Occipital lobe (tissue), 2 donors: ENCODE data around the gene MARK1. TPM values are rescaled to one million over a fixed set of nuclear protein-coding genes. Genes with fewer than 3 reads are reported as not detected.
"Not testable (repeated sequence)": the region's sequence is repeated elsewhere in the genome, so short reads cannot be mapped to it uniquely, and the experiment has no call there.

Experiments used
- DNase-seq: peaks from one replicate; lab custom pipeline; 2025; lab: John Stamatoyannopoulos, UW
- total RNA-seq: library from RNA; depleted of rRNA; stranded (reverse); fragments of >200 nt; gene quantifications from one replicate; pipeline ENCODE4 v1.2.3, GENCODE V29; 2014

The MARK1 gene
- total RNA-seq, 1 donor from 2014 or later: 77.7 TPM

GRCh38 chr1:220605651-220606050, 77.7 kb downstream of the MARK1 start:
- not testable (repeated sequence) for DNase-seq

DNA sequence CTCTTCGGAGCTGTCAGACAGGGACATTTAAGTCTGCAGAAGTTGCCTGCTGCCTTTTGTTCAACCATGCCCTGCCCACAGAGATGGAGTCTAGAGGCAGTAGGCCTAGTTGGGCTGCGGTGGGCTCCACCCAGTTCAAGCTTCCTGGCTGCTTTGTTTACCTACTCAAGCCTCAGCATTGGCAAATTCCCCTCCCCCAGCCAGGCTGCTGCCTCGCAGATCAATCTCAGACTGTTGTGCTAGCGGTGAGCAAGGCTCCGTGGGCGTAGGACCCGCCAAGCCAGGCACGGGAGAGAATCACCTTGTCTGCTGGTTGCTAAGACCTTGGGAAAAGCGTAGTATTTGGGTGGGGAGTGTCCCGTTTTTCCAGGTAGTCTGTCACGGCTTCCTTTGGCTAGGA, 83.2 kb downstream of the MARK1 start:
- not testable (repeated sequence) for DNase-seq

DNA sequence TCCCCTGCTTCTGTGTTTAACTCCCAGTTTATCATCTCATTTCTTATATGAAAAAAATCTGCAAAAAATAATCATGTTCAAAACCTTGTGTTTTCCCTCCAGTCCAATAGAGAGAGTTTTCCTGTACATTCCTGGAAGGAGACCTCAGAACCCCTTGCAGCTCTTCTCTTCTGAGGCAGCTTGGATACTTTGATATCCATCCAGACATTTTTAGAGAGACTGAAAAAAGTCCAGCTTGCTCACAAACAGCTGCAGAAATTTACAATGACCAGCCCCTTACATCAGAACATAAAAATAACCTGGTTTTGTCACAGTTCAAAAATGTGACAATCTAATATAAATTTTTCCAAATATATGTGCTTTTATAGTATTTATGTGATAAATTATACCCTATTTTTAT, 88.9 kb downstream of the MARK1 start:
- no peak for DNase-seq

- DNase-seq: no peak
These were observed 100.5 kb downstream of the MARK1 start for GRCh38 chr1:220628431-220628830.

DNA sequence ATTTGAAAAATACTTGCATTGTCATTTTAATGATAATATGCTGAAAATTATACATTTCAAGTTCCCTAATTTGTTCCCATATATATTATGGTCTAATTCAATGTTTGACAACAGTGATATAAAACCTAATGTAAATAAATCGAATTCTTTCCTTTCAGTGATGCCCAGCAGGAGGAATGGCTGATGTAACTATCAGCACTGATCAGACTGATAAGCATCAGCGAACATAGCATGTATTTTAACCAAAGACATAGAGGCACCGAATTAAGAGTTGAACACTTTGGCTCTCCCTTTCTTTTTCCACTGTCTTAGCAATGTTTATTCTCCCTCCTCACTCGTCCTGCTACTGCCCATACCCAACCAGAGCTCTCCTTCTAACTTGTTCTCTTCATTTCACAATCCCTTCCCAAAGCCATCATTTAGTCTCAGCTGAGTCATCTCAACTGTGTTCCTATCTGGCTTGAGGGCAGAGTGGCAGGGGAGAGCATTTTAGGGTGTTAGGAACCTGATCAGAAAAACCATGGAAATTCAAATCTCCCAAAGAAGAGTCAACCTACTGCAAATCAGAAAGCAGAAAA, 103.4 kb downstream of the MARK1 start:
- DNase-seq: no peak

DNA sequence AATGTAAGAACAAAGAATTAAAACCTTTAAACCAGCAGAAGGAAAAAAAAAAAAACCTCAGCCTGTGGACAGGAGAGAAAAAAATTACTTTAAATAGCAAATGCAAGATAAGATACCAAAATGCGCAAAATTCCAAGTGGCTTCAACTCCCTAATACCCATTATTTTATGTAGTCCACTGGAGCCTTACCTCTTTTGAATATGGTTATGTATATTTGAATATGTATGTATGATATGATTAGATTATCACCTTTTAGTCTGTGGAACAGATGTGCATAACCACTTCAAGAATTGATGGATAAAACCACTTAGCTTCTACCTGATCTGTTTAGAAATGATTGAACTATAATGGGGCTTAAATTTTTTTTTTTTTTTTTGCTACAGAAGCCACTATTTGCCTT, 109.8 kb downstream of the MARK1 start:
- no peak for DNase-seq

GRCh38 chr1:220642285-220642684, 114.3 kb downstream of the MARK1 start:
- DNase-seq: no peak

DNA sequence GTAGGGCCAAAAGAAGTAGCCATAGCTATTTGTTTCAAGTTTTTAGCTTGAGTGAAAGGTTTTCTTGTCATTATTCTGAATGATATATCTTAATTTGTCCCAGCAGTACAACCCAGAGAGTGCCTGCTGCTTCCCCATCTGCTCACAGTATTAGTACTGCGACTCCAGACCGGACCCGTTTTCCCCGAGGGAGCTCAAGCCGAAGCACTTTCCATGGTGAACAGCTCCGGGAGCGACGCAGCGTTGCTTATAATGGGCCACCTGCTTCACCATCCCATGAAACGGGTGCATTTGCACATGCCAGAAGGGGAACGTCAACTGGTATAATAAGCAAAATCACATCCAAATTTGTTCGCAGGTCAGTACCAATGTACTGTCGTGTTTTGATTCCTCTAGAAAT, 125.1 kb downstream of the MARK1 start:
- no peak for DNase-seq

DNA sequence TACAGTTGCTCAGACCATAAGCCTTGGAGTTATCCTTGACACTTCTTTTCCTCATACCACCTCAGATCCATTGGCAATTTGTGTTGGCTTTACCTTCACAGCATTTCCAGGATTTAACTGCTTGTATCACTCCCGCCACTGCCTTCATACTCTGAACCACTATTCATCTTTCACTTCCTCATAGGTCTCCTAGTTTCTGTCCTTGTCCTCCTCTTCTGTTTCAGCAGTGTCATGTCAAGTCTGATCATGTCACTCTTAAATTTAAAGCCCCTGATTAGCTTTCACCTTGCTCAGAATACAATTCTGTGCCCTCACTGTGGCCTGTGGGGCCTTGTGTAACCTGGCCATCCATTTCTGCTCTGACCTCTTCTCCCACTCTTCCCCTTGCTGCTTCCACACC, 127.6 kb downstream of the MARK1 start:
- DNase-seq: no peak

- no peak for DNase-seq
These were observed 128.2 kb downstream of the MARK1 start for GRCh38 chr1:220655961-220656740.

- DNase-seq: no peak
These were observed 138.4 kb downstream of the MARK1 start for GRCh38 chr1:220666349-220666748.

GRCh38 chr1:220669005-220669404, 141.1 kb downstream of the MARK1 start:
- DNase-seq: no peak

DNA sequence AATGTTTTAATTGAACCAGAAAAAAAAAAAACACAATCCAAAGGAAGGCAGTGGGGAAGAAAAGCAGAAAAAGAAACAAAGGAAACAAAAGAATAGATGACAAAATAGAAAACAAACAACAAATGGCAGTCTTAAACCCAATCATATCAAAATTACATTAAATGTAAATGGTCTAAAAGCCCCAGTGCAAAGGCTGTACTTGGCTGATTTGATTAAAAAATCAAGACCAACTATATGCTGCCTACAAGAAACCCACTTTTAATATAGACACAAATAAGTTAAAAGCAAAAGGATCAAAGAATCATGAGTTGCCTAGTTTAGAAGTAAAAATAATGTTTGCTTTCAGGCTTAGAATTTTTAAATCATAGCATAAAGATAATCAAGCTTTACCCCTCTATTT, 142.4 kb downstream of the MARK1 start:
- DNase-seq: no peak

- DNase-seq: no peak
These were observed 146.0 kb downstream of the MARK1 start for GRCh38 chr1:220673921-220674320.

DNA sequence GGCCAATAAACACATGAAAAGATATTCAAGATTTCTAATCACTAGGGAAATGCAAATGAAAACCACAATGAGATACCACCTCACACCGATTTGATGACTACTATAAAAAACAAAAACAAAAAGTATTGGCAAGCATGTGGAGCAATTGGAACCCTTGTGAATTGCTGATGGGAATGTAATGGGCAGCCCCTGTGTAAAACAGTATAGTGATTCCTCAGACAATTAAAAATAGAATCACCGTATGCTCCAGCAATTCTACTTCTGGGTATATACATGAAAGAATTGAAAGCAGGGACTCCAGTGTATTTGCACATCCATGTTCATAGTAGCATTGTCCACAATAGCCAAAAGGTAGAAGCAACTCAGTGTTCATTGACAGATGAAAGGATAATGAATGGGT, 149.3 kb downstream of the MARK1 start:
- DNase-seq: no peak

DNA sequence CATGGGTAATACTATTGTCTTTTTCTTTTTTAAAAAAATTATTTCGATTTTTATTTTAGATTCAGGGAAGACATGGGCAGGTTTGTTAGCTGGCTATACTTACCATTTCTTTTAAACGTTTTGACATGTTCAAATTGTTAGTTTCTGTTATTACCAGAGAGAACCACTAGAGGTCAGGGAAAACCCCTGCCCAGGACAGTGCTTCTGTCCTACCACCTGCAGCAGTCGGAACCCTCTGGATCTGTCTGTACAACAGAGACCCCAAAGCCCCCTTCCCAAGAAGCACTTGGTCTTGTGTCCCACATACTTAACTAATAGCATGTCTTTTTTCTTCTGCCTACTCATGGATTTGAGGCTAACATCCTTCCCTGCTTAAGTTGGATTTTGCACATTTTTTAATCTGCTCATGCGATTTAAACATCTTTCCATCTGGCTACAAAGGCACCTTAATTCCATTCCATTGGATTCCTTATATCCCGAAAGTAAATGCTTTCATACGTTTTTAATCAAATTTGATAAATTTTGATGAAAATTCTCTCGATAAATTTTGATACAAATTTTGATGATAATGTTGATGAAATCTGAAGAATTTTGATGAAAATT, 152.2 kb downstream of the MARK1 start:
- no peak for DNase-seq

GRCh38 chr1:220681220-220681880, 153.4 kb downstream of the MARK1 start:
- no peak for DNase-seq

DNA sequence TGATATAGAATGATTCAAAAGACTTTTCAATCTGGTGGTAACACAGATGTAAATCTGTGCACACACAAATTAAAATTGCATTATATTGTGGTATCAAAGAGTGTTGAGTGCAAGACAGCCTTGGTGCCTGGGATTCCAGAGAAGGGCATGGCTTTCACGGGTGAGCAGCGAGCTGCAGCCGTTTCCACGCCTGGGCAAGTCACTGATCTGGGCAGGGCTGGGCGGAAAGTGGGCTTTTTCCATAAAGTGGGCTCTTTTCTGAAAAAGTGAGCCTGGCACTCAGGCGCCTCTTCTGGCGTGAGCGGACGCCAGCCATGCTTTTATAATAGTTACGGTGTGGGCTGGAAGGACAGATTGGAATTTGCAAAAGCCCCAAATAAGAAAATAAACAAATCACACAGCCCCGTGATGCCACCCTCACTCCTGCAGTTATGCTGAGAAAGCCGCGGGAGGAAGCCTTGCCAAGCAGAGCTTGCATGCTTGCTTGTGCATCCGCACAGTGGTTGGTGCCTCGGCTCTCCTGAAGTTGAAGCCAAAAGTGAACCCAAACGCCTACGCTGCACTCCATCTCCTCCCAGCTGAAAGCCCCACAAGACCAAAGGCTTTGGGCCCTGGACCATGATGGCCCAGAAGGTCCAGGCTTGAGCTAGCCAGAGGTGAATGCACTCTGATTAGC, 155.1 kb downstream of the MARK1 start:
- no peak for DNase-seq

- not testable (repeated sequence) for DNase-seq
These were observed 155.8 kb downstream of the MARK1 start for GRCh38 chr1:220683716-220684115.

GRCh38 chr1:220684890-220685289, 157.0 kb downstream of the MARK1 start:
- no peak for DNase-seq

DNA sequence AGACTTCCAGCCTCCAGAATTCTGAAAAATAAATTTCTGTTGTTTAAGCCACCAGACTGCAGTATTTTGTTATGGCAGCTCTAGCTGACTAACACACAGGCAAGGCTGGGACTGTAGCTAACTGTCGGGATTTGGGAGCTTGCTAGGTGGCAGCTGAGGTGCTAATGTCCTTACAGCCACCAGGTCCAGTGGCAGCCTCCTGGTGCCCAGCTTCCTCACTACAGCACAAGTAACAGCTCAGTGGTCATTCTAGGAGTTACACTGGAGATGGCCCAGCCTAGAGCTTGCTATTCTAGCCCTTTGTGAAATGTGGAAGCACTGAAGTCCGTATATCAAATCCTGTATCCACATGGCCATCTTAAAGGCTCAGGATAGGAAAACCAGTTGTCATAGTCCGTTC, 157.9 kb downstream of the MARK1 start:
- DNase-seq: no peak

DNA sequence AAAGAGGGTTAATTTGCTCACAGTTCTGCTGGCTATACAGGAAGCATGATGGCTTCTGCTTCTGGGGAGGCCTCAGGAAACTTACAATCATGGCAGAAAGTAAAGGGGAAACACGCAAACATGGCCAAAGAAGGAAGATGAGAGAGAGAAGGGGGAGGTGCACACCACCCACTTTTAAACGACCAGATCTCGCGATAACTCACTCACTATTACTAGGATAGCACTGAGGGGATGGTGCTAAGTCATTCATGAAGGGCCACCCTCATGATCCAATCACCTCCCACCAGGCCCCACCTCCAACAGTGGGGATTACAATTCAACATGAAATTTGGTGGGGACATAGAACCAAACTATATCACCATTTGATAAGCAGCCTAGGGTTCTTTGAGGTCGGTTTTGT, 159.9 kb downstream of the MARK1 start:
- DNase-seq: no peak
